HPDE6-E6E7 (cell line): ENCODE data around the gene EXOC4.
"Not testable (repeated sequence)": the region's sequence is repeated elsewhere in the genome, so short reads cannot be mapped to it uniquely, and the experiment has no call there.

Experiments
- DNase-seq: peaks from one replicate; pipeline ENCODE4 v3.0.0; 2011; ENCODE audit warnings: missing footprints; ENCODE audit errors: extremely low spot score

EXOC4 gene

GRCh38 chr7:133748443-133749407 is 495.8 kb downstream of the EXOC4 start:
- DNase-seq, result no peak

GRCh38 chr7:133750287-133750686 is 497.4 kb downstream of the EXOC4 start:
- DNase-seq, result no peak

- DNase-seq, result no peak
Observed at GRCh38 chr7:133751079-133751478, 498.2 kb downstream of the EXOC4 start.

- DNase-seq, result no peak
Observed at GRCh38 chr7:133753513-133753912, 500.6 kb downstream of the EXOC4 start.

- no peak for DNase-seq
Observed at GRCh38 chr7:133754708-133755107, 501.8 kb downstream of the EXOC4 start.

GRCh38 chr7:133755901-133756300 is 503.0 kb downstream of the EXOC4 start:
- DNase-seq, result no peak

- no peak for DNase-seq
Observed at GRCh38 chr7:133761443-133761842, 508.6 kb downstream of the EXOC4 start.

- no peak for DNase-seq
Observed at GRCh38 chr7:133763076-133763640, 510.3 kb downstream of the EXOC4 start.

- no peak for DNase-seq
Observed at GRCh38 chr7:133769668-133770067, 516.8 kb downstream of the EXOC4 start.

- DNase-seq, result peak; percentile 23
Observed at GRCh38 chr7:133770863-133771492, 518.1 kb downstream of the EXOC4 start.

- DNase-seq, result no peak
Observed at GRCh38 chr7:133771788-133772419, 519.0 kb downstream of the EXOC4 start.

GRCh38 chr7:133773601-133774000 is 520.7 kb downstream of the EXOC4 start:
- no peak for DNase-seq

- DNase-seq, result no peak
Observed at GRCh38 chr7:133775201-133775600, 522.3 kb downstream of the EXOC4 start.

GRCh38 chr7:133776266-133776665 is 523.4 kb downstream of the EXOC4 start:
- no peak for DNase-seq

GRCh38 chr7:133777701-133778100 is 524.8 kb downstream of the EXOC4 start:
- DNase-seq, result no peak

GRCh38 chr7:133778472-133778871 is 525.6 kb downstream of the EXOC4 start:
- no peak for DNase-seq

- DNase-seq, result not testable (repeated sequence)
Observed at GRCh38 chr7:133779538-133779937, 526.7 kb downstream of the EXOC4 start.

GRCh38 chr7:133780912-133781311 is 528.0 kb downstream of the EXOC4 start:
- DNase-seq, result no peak

- DNase-seq, result no peak
Observed at GRCh38 chr7:133781486-133782090, 528.7 kb downstream of the EXOC4 start.

- DNase-seq, result no peak
Observed at GRCh38 chr7:133782470-133782869, 529.6 kb downstream of the EXOC4 start.

- no peak for DNase-seq
Observed at GRCh38 chr7:133783276-133783675, 530.4 kb downstream of the EXOC4 start.
